Mesenchymal stem cell (in vitro differentiated cells and primary cell): ENCODE measurements around the gene YEATS2.
"Not testable (repeated sequence)": the region's sequence is repeated elsewhere in the genome, so short reads cannot be mapped to it uniquely, and the experiment has no call there.

ENCODE experiments used
- DNase-seq: peaks from one replicate; pipeline ENCODE4 v3.0.0-alpha.2; 2013
- H2AFZ ChIP-seq: one replicate; pipeline ENCODE4 v1.6.1; 2013; ENCODE audit warnings: low read depth, mild to moderate bottlenecking, control low read depth, inconsistent platforms, low read length, moderate library complexity
- H2AK5ac ChIP-seq: 2 replicates; pipeline ENCODE4 v1.6.1; 2013; ENCODE audit warnings: low read length, moderate library complexity, mild to moderate bottlenecking, inconsistent platforms; ENCODE audit not compliant: severe bottlenecking
- H2BK120ac ChIP-seq: one replicate; pipeline ENCODE4 v1.6.1; 2013; ENCODE audit warnings: low read depth, mild to moderate bottlenecking, inconsistent platforms, low read length, moderate library complexity
- H2BK12ac ChIP-seq, 2 experiments: one replicate each; pipeline ENCODE4 v1.6.1; 2013; ENCODE audit warnings: inconsistent platforms in 2 of 2, low read length in 2 of 2, mild to moderate bottlenecking in 2 of 2, moderate library complexity in 2 of 2, control low read depth in 1 of 2
- H2BK15ac ChIP-seq: one replicate; pipeline ENCODE4 v1.6.1; 2013; ENCODE audit warnings: mild to moderate bottlenecking, low read depth, inconsistent platforms; ENCODE audit not compliant: poor library complexity, severe bottlenecking
- H2BK5ac ChIP-seq: 2 replicates; pipeline ENCODE4 v1.6.1; 2013; ENCODE audit warnings: low read depth, mild to moderate bottlenecking, low read length, control low read depth, inconsistent platforms; ENCODE audit not compliant: poor library complexity, severe bottlenecking
- H3K14ac ChIP-seq, 2 experiments: one replicate each; pipeline ENCODE4 v1.6.1; 2013; ENCODE audit warnings: inconsistent platforms in 2 of 2, low read length in 2 of 2, control low read depth in 1 of 2, mild to moderate bottlenecking in 1 of 2, moderate library complexity in 1 of 2
- H3K18ac ChIP-seq, 2 experiments: one replicate each; pipeline ENCODE4 v1.6.1; 2013; ENCODE audit warnings: inconsistent platforms in 2 of 2, low read length in 2 of 2, control low read depth in 1 of 2, low read depth in 1 of 2, mild to moderate bottlenecking in 1 of 2
- H3K23ac ChIP-seq, 2 experiments: one replicate each; pipeline ENCODE4 v1.6.1; 2013; ENCODE audit warnings: inconsistent platforms in 2 of 2, low read length in 2 of 2, mild to moderate bottlenecking in 2 of 2, moderate library complexity in 2 of 2, control low read depth in 1 of 2
- H3K27ac ChIP-seq: 2 replicates; pipeline ENCODE4 v1.5.1; 2013; ENCODE audit warnings: mild to moderate bottlenecking, moderate library complexity, low read length, control low read depth, inconsistent platforms; ENCODE audit not compliant: poor library complexity, severe bottlenecking
- H3K27me3 ChIP-seq, 2 experiments: 2 replicates each; pipeline versions ENCODE4 v1.6.1 to v1.7.0; 2013; ENCODE audit warnings: low read length in 2 of 2, mild to moderate bottlenecking in 2 of 2, moderate library complexity in 2 of 2, control low read depth in 1 of 2, inconsistent platforms in 1 of 2; ENCODE audit not compliant: control insufficient read depth in 1 of 2, insufficient read depth in 1 of 2
- H3K36me3 ChIP-seq, 2 experiments: 2 replicates each; pipeline versions ENCODE4 v1.6.1 to v1.7.0; 2013; ENCODE audit warnings: low read length in 2 of 2, control low read depth in 1 of 2, inconsistent platforms in 1 of 2, low read depth in 1 of 2, mild to moderate bottlenecking in 1 of 2; ENCODE audit not compliant: insufficient read depth in 2 of 2, control insufficient read depth in 1 of 2
- H3K4ac ChIP-seq, 2 experiments: one replicate each; pipeline ENCODE4 v1.6.1; 2013; ENCODE audit warnings: inconsistent platforms in 2 of 2, low read length in 2 of 2, mild to moderate bottlenecking in 2 of 2, moderate library complexity in 2 of 2, control low read depth in 1 of 2, low read depth in 1 of 2
- H3K4me1 ChIP-seq: 2 replicates; pipeline ENCODE4 v1.6.1; 2013; ENCODE audit warnings: low read depth, low read length, control low read depth; ENCODE audit not compliant: control insufficient read depth, insufficient read depth
- H3K4me2 ChIP-seq: 2 replicates; pipeline ENCODE4 v1.6.1; 2013; ENCODE audit warnings: low read length, mild to moderate bottlenecking, inconsistent platforms; ENCODE audit not compliant: poor library complexity, severe bottlenecking
- H3K4me3 ChIP-seq, 2 experiments: 2 replicates each; pipeline versions ENCODE4 v1.5.1 to v1.7.0; 2013; ENCODE audit warnings: low read length in 2 of 2, mild to moderate bottlenecking in 2 of 2, control low read depth in 1 of 2, low read depth in 1 of 2; ENCODE audit not compliant: insufficient read depth in 1 of 2
- H3K79me1 ChIP-seq: replicated peaks from 2 replicates; pipeline ENCODE4 v1.6.1; 2013; ENCODE audit warnings: mild to moderate bottlenecking, control low read depth, low read length, inconsistent platforms; ENCODE audit not compliant: poor library complexity, severe bottlenecking
- H3K9ac ChIP-seq: 2 replicates; pipeline ENCODE4 v1.7.0; 2013; ENCODE audit warnings: mild to moderate bottlenecking, low read length, moderate library complexity
- H3K9me3 ChIP-seq: 2 replicates; pipeline ENCODE4 v1.7.0; 2013; ENCODE audit warnings: mild to moderate bottlenecking, low read length; ENCODE audit not compliant: control insufficient read depth
- H4K8ac ChIP-seq: one replicate; pipeline ENCODE4 v1.6.1; 2013; ENCODE audit warnings: inconsistent platforms, mild to moderate bottlenecking, low read length, moderate library complexity
- H4K91ac ChIP-seq: one replicate; pipeline ENCODE4 v1.6.1; 2013; ENCODE audit warnings: mild to moderate bottlenecking, low read length, inconsistent platforms
- WGBS: methylation state at CpG from one replicate; pipeline ENCODE4 v1.1.7; 2013; ENCODE audit warnings: mixed read lengths; 5-methylcytosine and 5-hydroxymethylcytosine counted together

Gene YEATS2

DNA sequence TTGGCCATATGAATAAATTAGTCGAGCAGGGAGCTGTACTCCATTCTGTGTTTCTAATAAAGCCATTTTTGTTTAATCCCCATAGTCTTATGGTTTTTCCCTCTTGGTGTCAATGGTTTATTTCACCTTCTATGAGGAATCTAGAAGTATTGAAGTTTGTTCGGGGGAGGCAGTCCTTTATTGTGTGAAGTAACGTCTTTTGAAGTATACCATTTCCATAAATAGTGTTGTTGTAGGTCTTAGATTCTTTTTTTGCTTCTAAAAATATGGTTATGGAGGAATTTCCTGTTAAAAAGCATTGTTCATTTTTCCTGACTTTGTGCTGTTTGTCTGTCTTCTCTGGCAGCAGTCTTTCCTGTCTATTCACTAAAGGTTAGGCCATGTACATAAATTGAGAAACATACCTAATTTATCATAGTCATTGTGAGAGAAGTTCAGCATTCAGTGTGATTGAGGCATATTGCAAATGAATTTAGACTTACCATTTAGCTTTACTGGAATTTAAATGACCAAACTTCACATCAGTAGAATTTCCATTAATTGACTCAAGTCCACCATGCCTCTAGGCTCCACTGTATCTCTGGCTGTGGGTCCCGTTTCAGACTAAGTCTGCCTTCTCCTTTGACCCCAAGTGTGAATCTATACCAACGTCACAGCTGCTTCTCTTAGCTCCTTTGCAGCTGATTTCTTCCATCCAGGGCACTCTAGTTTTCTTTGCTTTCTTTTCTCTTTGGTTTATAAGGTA is 37.3 kb downstream of the YEATS2 start:
- H3K9me3 ChIP-seq = no peaks in the 10 kb centered on the region
- H2AFZ ChIP-seq = no peak overlapping the region
- no peak overlapping the region for H3K18ac ChIP-seq
- H2BK15ac ChIP-seq = no peak overlapping the region
- no peaks in the 10 kb centered on the region for H3K27me3 ChIP-seq
- H2AK5ac ChIP-seq = no peak overlapping the region
- H3K23ac ChIP-seq = no peak overlapping the region
- H2BK12ac ChIP-seq = no peak overlapping the region
- no peak overlapping the region for H3K4me2 ChIP-seq
- H3K79me1 ChIP-seq = peaks cover 20% of the 10 kb centered on the region
- H3K14ac ChIP-seq = no peak overlapping the region
- H3K9ac ChIP-seq = no peak overlapping the region
- H4K8ac ChIP-seq = peak overlapping the region; percentile 80
- no peak overlapping the region for H2BK5ac ChIP-seq
- no peak overlapping the region for H4K91ac ChIP-seq
- H3K4me3 ChIP-seq = no peak overlapping the region
- no peak overlapping the region for H3K27ac ChIP-seq
- H3K4me1 ChIP-seq = no peaks in the 10 kb centered on the region
- 96% methylated on average over 4 of the region's 5 CpGs for WGBS
- H2BK120ac ChIP-seq = no peak overlapping the region
- H3K4ac ChIP-seq = no peak overlapping the region
- DNase-seq = no peak
- H3K36me3 ChIP-seq = peaks cover 24 to 58% of the 10 kb centered on the region in 2 experiments

DNA sequence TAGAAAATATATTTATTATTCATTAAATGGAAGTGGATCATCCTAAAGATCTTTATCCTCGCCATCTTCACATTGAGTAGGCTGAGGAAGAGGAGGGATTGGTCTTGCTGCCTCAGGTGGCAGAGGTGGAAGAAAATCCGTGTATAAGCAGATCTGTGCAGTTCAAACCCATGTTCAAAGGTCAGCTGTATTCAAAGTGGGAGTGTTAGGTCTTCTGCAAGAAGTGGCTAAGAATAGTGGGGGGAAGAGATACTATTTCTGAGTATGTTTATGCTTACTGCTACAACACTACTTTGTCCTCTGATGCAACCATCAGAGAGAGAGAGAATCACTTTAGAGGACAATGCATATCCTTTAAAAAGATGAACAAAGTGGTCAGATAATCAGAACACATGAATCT is 39.5 kb downstream of the YEATS2 start:
- Histone ChIP-seq H3K18ac (no peak overlapping the region), H2BK120ac (no peak overlapping the region), H3K4me2 (no peak overlapping the region), H3K79me1 (peaks cover 23% of the 10 kb centered on the region), H2BK15ac (no peak overlapping the region), H3K36me3 (peaks cover 20 to 49% of the 10 kb centered on the region in 2 experiments), H2AK5ac (no peak overlapping the region), H3K9me3 (no peaks in the 10 kb centered on the region), H3K27me3 (no peaks in the 10 kb centered on the region), H4K91ac (no peak overlapping the region), H3K27ac (no peak overlapping the region), H3K14ac (no peak overlapping the region), H2BK5ac (no peak overlapping the region), H2AFZ (no peak overlapping the region), H2BK12ac (no peak overlapping the region), H3K4me3 (no peak overlapping the region), H3K9ac (no peak overlapping the region), H4K8ac (no peak overlapping the region), H3K4ac (peak overlapping the region in 1 of 2 experiments; percentile 15), H3K23ac (no peak overlapping the region), H3K4me1 (no peaks in the 10 kb centered on the region)
- DNase-seq = peak; percentile 25
- WGBS = 100% methylated on average over 2 of the region's 2 CpGs

DNA sequence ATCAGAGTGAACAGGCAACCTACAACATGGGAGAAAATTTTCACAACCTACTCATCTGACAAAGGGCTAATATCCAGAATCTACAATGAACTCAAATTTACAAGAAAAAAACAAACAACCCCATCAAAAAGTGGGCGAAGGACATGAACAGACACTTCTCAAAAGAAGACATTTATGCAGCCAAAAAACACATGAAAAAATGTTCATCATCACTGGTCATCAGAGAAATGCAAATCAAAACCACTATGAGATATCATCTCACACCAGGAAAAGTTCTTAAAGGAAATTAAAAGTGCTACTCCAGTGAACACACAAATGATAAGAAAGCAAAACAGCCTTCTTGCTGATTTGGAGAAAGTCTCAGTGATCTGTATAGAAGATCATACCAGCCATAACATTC is 42.6 kb downstream of the YEATS2 start:
- not testable (repeated sequence) for H3K4me1 ChIP-seq, H2BK120ac ChIP-seq, H3K18ac ChIP-seq, H2AK5ac ChIP-seq, H4K8ac ChIP-seq, H3K4me3 ChIP-seq, H4K91ac ChIP-seq, H3K27ac ChIP-seq, H2AFZ ChIP-seq, DNase-seq, H3K9ac ChIP-seq, H3K4ac ChIP-seq, H3K23ac ChIP-seq, H2BK5ac ChIP-seq, H2BK12ac ChIP-seq, H2BK15ac ChIP-seq, H3K27me3 ChIP-seq, H3K14ac ChIP-seq, H3K4me2 ChIP-seq, H3K9me3 ChIP-seq
- WGBS = 83% methylated on average over 1 of the region's 1 CpG
- peaks cover 6 to 46% of the 10 kb centered on the region in 2 experiments for H3K36me3 ChIP-seq
- peaks cover 15% of the 10 kb centered on the region for H3K79me1 ChIP-seq

DNA sequence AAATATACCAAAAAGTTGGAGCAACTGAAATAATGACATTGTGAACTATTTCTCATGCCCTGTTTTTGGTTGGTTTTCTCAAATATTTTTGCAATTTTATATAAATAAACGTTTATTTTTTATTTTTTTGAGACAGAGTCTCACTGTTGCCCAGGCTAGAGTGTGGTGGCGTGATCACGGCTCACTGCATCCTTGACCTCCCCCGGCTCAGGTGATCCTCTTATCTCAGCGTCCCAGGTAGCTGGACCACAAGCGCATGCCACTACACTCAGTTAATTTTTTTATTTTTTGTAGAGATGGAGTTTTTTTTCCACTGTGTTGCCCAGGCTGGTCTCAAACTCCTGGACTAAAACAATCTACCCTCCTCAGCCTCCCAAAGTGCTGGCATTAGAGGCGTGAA is 45.6 kb downstream of the YEATS2 start:
- no peak overlapping the region for H3K14ac ChIP-seq
- H3K79me1 ChIP-seq = peaks cover 14% of the 10 kb centered on the region
- no peak overlapping the region for H2AK5ac ChIP-seq
- DNase-seq = no peak
- no peak overlapping the region for H4K91ac ChIP-seq
- peaks cover 10 to 50% of the 10 kb centered on the region in 2 experiments for H3K36me3 ChIP-seq
- no peak overlapping the region for H3K4me3 ChIP-seq
- no peaks in the 10 kb centered on the region for H3K27me3 ChIP-seq
- H3K9ac ChIP-seq = no peak overlapping the region
- H2BK120ac ChIP-seq = no peak overlapping the region
- no peak overlapping the region for H2BK12ac ChIP-seq
- WGBS = 100% methylated on average over 3 of the region's 7 CpGs
- H3K9me3 ChIP-seq = no peaks in the 10 kb centered on the region
- no peak overlapping the region for H2AFZ ChIP-seq
- H3K4me1 ChIP-seq = peaks cover 4% of the 10 kb centered on the region
- no peak overlapping the region for H3K18ac ChIP-seq
- no peak overlapping the region for H2BK15ac ChIP-seq
- H4K8ac ChIP-seq = no peak overlapping the region
- no peak overlapping the region for H3K4ac ChIP-seq
- H3K4me2 ChIP-seq = no peak overlapping the region
- H3K23ac ChIP-seq = no peak overlapping the region
- no peak overlapping the region for H2BK5ac ChIP-seq
- no peak overlapping the region for H3K27ac ChIP-seq
